B cell (primary cell): Measurements from ENCODE around the gene MOSPD2. TPM values are rescaled to one million over a fixed set of nuclear protein-coding genes. Genes with fewer than 3 reads are reported as not detected.

Source experiments
- ATAC-seq: fragments of 200-7000 bp; cut with Tn5 transposase; one replicate; pipeline ENCODE4 v1.10.0; 2021; ENCODE audit warnings: low read depth, mild to moderate bottlenecking, moderate number of reproducible peaks, moderate library complexity
- CTCF ChIA-PET: fragments of 350-600 bp; sonication (Branson Sonifier 250); formaldehyde crosslinking; loops from one replicate; lab custom pipeline; 2021; ENCODE audit warnings: antibody characterized with exemption, inconsistent platforms; lab: Charles Lee
- POLR2A ChIA-PET: fragments of 350-600 bp; sonication (Branson Sonifier 250); formaldehyde crosslinking; loops from one replicate; lab custom pipeline; 2021; ENCODE audit warnings: antibody characterized with exemption; lab: Charles Lee
- DNase-seq: peaks from one replicate; pipeline ENCODE4 v3.0.0; 2013
- H2AFZ ChIP-seq: 2 replicates; pipeline ENCODE4 v1.6.1; 2012; ENCODE audit warnings: mild to moderate bottlenecking, low read depth, low read length; ENCODE audit not compliant: insufficient read depth, poor library complexity, severe bottlenecking
- H3K27ac ChIP-seq, 2 donors: 1 replicate in 1 of 2; 2 replicates in 1 of 2; pipeline ENCODE4 v1.5.1; 2012 to 2013; ENCODE audit warnings: low read length in 2 of 2, mild to moderate bottlenecking in 2 of 2, moderate library complexity in 1 of 2
- H3K27me3 ChIP-seq, 4 experiments: fragments of 200-600 bp in 1 of 4; sonication (generic) in 1 of 4; replicated peaks in 1 of 4; 1 replicate in 2 of 4; 2 replicates in 2 of 4; pipeline versions ENCODE4 v1.6.1 to v1.7.0; 2013 to 2016; ENCODE audit warnings: low read length in 3 of 4, mild to moderate bottlenecking in 2 of 4, mixed read lengths in 1 of 4, moderate library complexity in 1 of 4; ENCODE audit not compliant: insufficient read depth in 4 of 4, control insufficient read depth in 3 of 4; ENCODE audit errors: control extremely low read depth in 1 of 4
- H3K36me3 ChIP-seq, 2 experiments: replicated peaks in 1 of 2; 1 replicate in 1 of 2; 2 replicates in 1 of 2; pipeline versions ENCODE4 v1.6.1 to v1.7.1; 2013; ENCODE audit warnings: low read length in 1 of 2; ENCODE audit not compliant: insufficient read depth in 2 of 2, control insufficient read depth in 1 of 2; ENCODE audit errors: control extremely low read depth in 1 of 2, extremely low read depth in 1 of 2
- H3K4me1 ChIP-seq, 2 donors: fragments of 200-600 bp in 1 of 2; sonication (generic) in 1 of 2; 1 replicate in 1 of 2; 2 replicates in 1 of 2; pipeline versions ENCODE4 v1.5.1 to v1.6.1; 2013 to 2017; ENCODE audit warnings: low read length in 2 of 2; ENCODE audit not compliant: control insufficient read depth in 2 of 2, insufficient read depth in 2 of 2
- H3K4me2 ChIP-seq: replicated peaks from 2 replicates; pipeline ENCODE3; 2012; ENCODE audit warnings: mild to moderate bottlenecking, low read depth, low read length; ENCODE audit not compliant: poor library complexity, severe bottlenecking
- H3K4me3 ChIP-seq, 5 experiments: fragments of 200-600 bp in 1 of 5; sonication (generic) in 1 of 5; 1 replicate in 3 of 5; 2 replicates in 2 of 5; pipeline versions ENCODE4 v1.5.1 to v1.7.0; 2011 to 2016; ENCODE audit warnings: low read length in 4 of 5, mild to moderate bottlenecking in 4 of 5, low read depth in 2 of 5, control low read depth in 1 of 5, moderate library complexity in 1 of 5; ENCODE audit not compliant: insufficient read depth in 1 of 5; ENCODE audit errors: control extremely low read depth in 1 of 5, extremely low read depth in 1 of 5
- H3K79me2 ChIP-seq: fragments of 200-600 bp; sonication (generic); one replicate; pipeline ENCODE4 v1.6.0; 2016; ENCODE audit warnings: low read length; ENCODE audit not compliant: control insufficient read depth, insufficient read depth
- H3K9ac ChIP-seq: fragments of 200-600 bp; sonication (generic); 2 replicates; pipeline ENCODE4 v1.6.1; 2017; ENCODE audit warnings: mild to moderate bottlenecking, low read length, moderate library complexity
- H3K9me3 ChIP-seq, 3 donors: one replicate each; pipeline versions ENCODE4 v1.6.1 to v1.7.1; 2013; ENCODE audit warnings: low read length in 2 of 3; ENCODE audit not compliant: control insufficient read depth in 2 of 3, insufficient read depth in 1 of 3; ENCODE audit errors: control extremely low read depth in 1 of 3
- H4K20me1 ChIP-seq: 2 replicates; pipeline ENCODE4 v1.6.0; 2012; ENCODE audit warnings: mild to moderate bottlenecking, low read length; ENCODE audit not compliant: insufficient read depth, control insufficient read depth, poor library complexity, severe bottlenecking
- H3K27ac Mint-ChIP-seq: one replicate; pipeline ENCODE4 v1.8.0; 2021; ENCODE audit warnings: mixed read lengths
- H3K27me3 Mint-ChIP-seq: one replicate; pipeline ENCODE4 v1.8.0; 2021; ENCODE audit warnings: mixed read lengths
- H3K4me1 Mint-ChIP-seq: one replicate; pipeline ENCODE4 v1.8.0; 2021; ENCODE audit warnings: mixed read lengths
- H3K4me3 Mint-ChIP-seq: one replicate; pipeline ENCODE4 v1.8.0; 2021; ENCODE audit warnings: mixed read lengths
- H3K9me3 Mint-ChIP-seq: one replicate; pipeline ENCODE4 v1.8.0; 2022; ENCODE audit warnings: mixed read lengths; ENCODE audit not compliant: insufficient read depth
- CTCF ChIP-seq: fragments of 200-600 bp; IDR thresholded peaks from one replicate; pipeline ENCODE4 v1.8.0; 2022; ENCODE audit warnings: antibody characterized with exemption, mild to moderate bottlenecking
- EZH2 ChIP-seq: IDR thresholded peaks from 2 replicates; pipeline ENCODE4 v1.6.1; 2012; ENCODE audit warnings: borderline replicate concordance, low read depth, mild to moderate bottlenecking, moderate library complexity, low read length; ENCODE audit not compliant: insufficient read depth, poor library complexity, severe bottlenecking
- WGBS: methylation state at CpG from one replicate; pipeline ENCODE4 v1.1.5; 2013; ENCODE audit warnings: missing lambda C conversion rate; ENCODE audit not compliant: insufficient coverage; 5-methylcytosine and 5-hydroxymethylcytosine counted together
- intact Hi-C: fragments of 100-400 bp; cut with micrococcal nuclease; formaldehyde crosslinking; loops from one replicate; pipeline ENCODE4 v1.10.0; 2022
- polyA plus RNA-seq: library from polyadenylated mRNA; depleted of rRNA; stranded (reverse); fragments of >200 nt; gene quantifications from 2 replicates; pipeline ENCODE4 v1.2.3, GENCODE V29; 2012
- total RNA-seq, 2 donors: library from RNA; stranded (reverse); fragments of 120-200 nt in 1 of 2; gene quantifications; 1 replicate in 1 of 2; 2 replicates in 1 of 2; pipeline versions ENCODE4 v1.2.3 to v1.2.4, GENCODE V29; 2013 to 2022

The MOSPD2 gene
- total and polyA plus RNA-seq, 2 donors (not counting 1 experiment from before 2014, with no cell fraction given) = 5.2 to 23.1 TPM

GRCh38 chrX:14946606-14947155 lies 73.5 kb downstream of the MOSPD2 start:
- H3K27ac Mint-ChIP-seq = no peak overlapping the region
- intact Hi-C loops = no loop called here
- WGBS = 60% methylated on average over 3 of the region's 5 CpGs
- H3K27ac ChIP-seq = no peak overlapping the region
- ChIA-PET CTCF (no interaction called here), POLR2A (no interaction called here)
- no peak overlapping the region for H3K9ac ChIP-seq
- no peak overlapping the region for H3K4me2 ChIP-seq
- H3K4me3 ChIP-seq = no peak overlapping the region
- DNase-seq (no peak), ATAC-seq (no peak)
- TF ChIP-seq EZH2 (no peak), CTCF (no peak)
- no peaks in the 10 kb centered on the region for H3K36me3 ChIP-seq
- peaks cover 10% of the 10 kb centered on the region for H3K27me3 Mint-ChIP-seq
- peaks cover 6% of the 10 kb centered on the region for H3K4me1 Mint-ChIP-seq
- H3K4me3 Mint-ChIP-seq = no peak overlapping the region
- H2AFZ ChIP-seq = no peak overlapping the region
- no peaks in the 10 kb centered on the region for H3K27me3 ChIP-seq
- H3K4me1 ChIP-seq = no peaks in the 10 kb centered on the region
- H3K79me2 ChIP-seq = no peaks in the 10 kb centered on the region
- H3K9me3 Mint-ChIP-seq = no peaks in the 10 kb centered on the region
- no peaks in the 10 kb centered on the region for H4K20me1 ChIP-seq
- H3K9me3 ChIP-seq = no peaks in the 10 kb centered on the region

GRCh38 chrX:14948691-14949090 lies 75.5 kb downstream of the MOSPD2 start:
- Mint-ChIP-seq H3K4me1 (peaks cover 6% of the 10 kb centered on the region), H3K9me3 (no peaks in the 10 kb centered on the region), H3K4me3 (no peak overlapping the region), H3K27me3 (peaks cover 10% of the 10 kb centered on the region), H3K27ac (no peak overlapping the region)
- no peaks in the 10 kb centered on the region for H3K79me2 ChIP-seq
- H3K4me2 ChIP-seq = no peak overlapping the region
- no peaks in the 10 kb centered on the region for H4K20me1 ChIP-seq
- no peak for TF ChIP-seq EZH2
- no peak for TF ChIP-seq CTCF
- H3K9ac ChIP-seq = no peak overlapping the region
- H3K36me3 ChIP-seq = no peaks in the 10 kb centered on the region
- POLR2A ChIA-PET = no interaction called here
- WGBS = no CpG with 5 or more reads among the region's 1 CpG
- no peak overlapping the region for H3K4me3 ChIP-seq
- H3K9me3 ChIP-seq = no peaks in the 10 kb centered on the region
- CTCF ChIA-PET = no interaction called here
- ATAC-seq = no peak
- intact Hi-C loops = no loop called here
- H3K4me1 ChIP-seq = no peaks in the 10 kb centered on the region
- no peaks in the 10 kb centered on the region for H3K27me3 ChIP-seq
- DNase-seq = no peak
- H2AFZ ChIP-seq = no peak overlapping the region
- H3K27ac ChIP-seq = no peak overlapping the region
